Bronchial epithelial cell (primary cell): ENCODE data around the gene TTC7B. TPM values are rescaled to one million over a fixed set of nuclear protein-coding genes. Genes with fewer than 3 reads are reported as not detected.

Source experiments
- DNase-seq: peaks from one replicate; pipeline ENCODE4 v3.0.0-alpha.2; 2010; ENCODE audit warnings: low read depth
- FAIRE-seq: peaks from 2 replicates; lab custom pipeline; 2011; peaks lifted over from hg19 to GRCh38; lab: Jason Lieb, UNC
- H3K27me3 ChIP-seq: 2 replicates; pipeline ENCODE4 v1.5.1; 2011; ENCODE audit warnings: low read length; ENCODE audit not compliant: control insufficient read depth, insufficient read depth
- H3K36me3 ChIP-seq: 2 replicates; pipeline ENCODE4 v1.5.1; 2011; ENCODE audit warnings: low read length; ENCODE audit not compliant: control insufficient read depth, insufficient read depth
- H3K4me3 ChIP-seq: 2 replicates; pipeline ENCODE4 v1.5.1; 2011; ENCODE audit warnings: mild to moderate bottlenecking, low read depth, low read length, control low read depth
- CTCF ChIP-seq: IDR thresholded peaks from 2 replicates; pipeline ENCODE4 v1.5.1; 2011; ENCODE audit warnings: mild to moderate bottlenecking, moderate library complexity, low read length, control low read depth, inconsistent platforms; ENCODE audit not compliant: insufficient read depth, severe bottlenecking
- total RNA-seq: library from RNA; depleted of rRNA; stranded (reverse); fragments of >200 nt; gene quantifications from 2 replicates; pipeline ENCODE4 v1.2.1, GENCODE V29; 2014

Gene TTC7B
- total RNA-seq, 1 donor from 2014 or later: 2.9 TPM

- H3K4me3 ChIP-seq: no peak overlapping the region
- no peaks in the 10 kb centered on the region for H3K36me3 ChIP-seq
- H3K27me3 ChIP-seq: no peaks in the 10 kb centered on the region
- no peak for TF ChIP-seq CTCF
- FAIRE-seq: no peak
- no peak for DNase-seq
These were observed 324.9 kb downstream of the TTC7B start for GRCh38 chr14:90491221-90491885.

- no peak for TF ChIP-seq CTCF
- FAIRE-seq (no peak), DNase-seq (no peak)
- Histone ChIP-seq H3K36me3 (no peaks in the 10 kb centered on the region), H3K4me3 (no peak overlapping the region), H3K27me3 (no peaks in the 10 kb centered on the region)
These were observed 325.5 kb downstream of the TTC7B start for GRCh38 chr14:90490720-90491050.

- no peak overlapping the region for H3K4me3 ChIP-seq
- no peaks in the 10 kb centered on the region for H3K36me3 ChIP-seq
- FAIRE-seq (peak; percentile 73), DNase-seq (peak; percentile 12)
- no peak for TF ChIP-seq CTCF
- no peaks in the 10 kb centered on the region for H3K27me3 ChIP-seq
These were observed 326.1 kb downstream of the TTC7B start for GRCh38 chr14:90489916-90490719.

- Histone ChIP-seq H3K36me3 (no peaks in the 10 kb centered on the region), H3K4me3 (no peak overlapping the region), H3K27me3 (no peaks in the 10 kb centered on the region)
- TF ChIP-seq CTCF: no peak
- no peak for DNase-seq
- no peak for FAIRE-seq
These were observed 326.9 kb downstream of the TTC7B start for GRCh38 chr14:90489306-90489705.

- DNase-seq (no peak), FAIRE-seq (no peak)
- TF ChIP-seq CTCF: no peak
- Histone ChIP-seq H3K36me3 (no peaks in the 10 kb centered on the region), H3K4me3 (no peak overlapping the region), H3K27me3 (no peaks in the 10 kb centered on the region)
These were observed 328.0 kb downstream of the TTC7B start for GRCh38 chr14:90488256-90488655.

GRCh38 chr14:90487462-90487861, 328.8 kb downstream of the TTC7B start:
- DNase-seq (no peak), FAIRE-seq (peak; percentile 86)
- Histone ChIP-seq H3K27me3 (peaks cover 2% of the 10 kb centered on the region), H3K36me3 (no peaks in the 10 kb centered on the region), H3K4me3 (no peak overlapping the region)
- TF ChIP-seq CTCF: no peak
